ENCODE data around the gene STX11.

DNA sequence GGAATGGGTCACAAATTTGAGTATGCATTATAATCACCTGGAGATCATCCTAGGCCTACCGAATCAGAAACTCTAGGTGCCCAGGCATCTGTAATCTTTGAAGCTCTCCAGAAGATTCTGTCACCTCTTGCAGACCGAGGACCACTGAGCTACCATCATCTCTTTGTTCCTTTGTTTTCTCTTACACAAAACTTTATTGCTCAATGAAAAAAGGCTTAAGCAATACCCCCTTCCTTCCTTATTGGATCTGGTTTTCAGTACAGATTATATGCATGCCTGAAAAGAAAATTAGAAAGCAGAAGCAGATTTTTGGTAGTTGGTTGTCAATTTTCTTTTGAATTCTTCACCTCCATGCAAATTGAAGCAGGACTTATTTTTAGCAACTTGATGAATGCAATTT, 31.3 kb downstream of the STX11 start:
- no peak for TF ChIP-seq EZH2 (IDR thresholded peaks at IDR 0.05; ENCODE audit: insufficient read depth, poor library complexity, severe bottlenecking)
- TF ChIP-seq EZH2phosphoT487 (IDR thresholded peaks at IDR 0.05; ENCODE audit: insufficient read depth, low read depth): no peak

Measured in GM23248 (cell line).